Fibroblast of lung (primary cell): ENCODE data around the gene CIITA.

Source experiments
- CTCF ChIP-seq, 2 donors: IDR thresholded peaks in 1 of 2; conservative IDR thresholded peaks in 1 of 2; 1 replicate in 1 of 2; 2 replicates in 1 of 2; pipeline ENCODE4 v1.5.1; 2011 to 2012; ENCODE audit warnings: low read length in 2 of 2, control low read depth in 1 of 2, inconsistent platforms in 1 of 2, low read depth in 1 of 2, mild to moderate bottlenecking in 1 of 2
- EZH2 ChIP-seq: IDR thresholded peaks from 2 replicates; pipeline ENCODE4 v1.5.1; 2012; ENCODE audit warnings: low read length, control low read depth, mild to moderate bottlenecking; ENCODE audit errors: missing control alignments

- no peak for TF ChIP-seq CTCF (conservative IDR thresholded peaks at IDR 0.05 in 1 of 2, IDR thresholded peaks at IDR 0.05 in 1 of 2; ENCODE audit: low read depth in 1 of 2, low read length in 2 of 2)
- TF ChIP-seq EZH2, result no peak
Measured at GRCh38 chr16:10941127-10941933, 64.3 kb downstream of the CIITA start.
